B cell (primary cell): ENCODE data around the gene ASB7. TPM values are rescaled to one million over a fixed set of nuclear protein-coding genes. Genes with fewer than 3 reads are reported as not detected.

Experiments used
- ATAC-seq: fragments of 200-7000 bp; cut with Tn5 transposase; one replicate; pipeline ENCODE4 v1.10.0; 2021; ENCODE audit warnings: low read depth, mild to moderate bottlenecking, moderate number of reproducible peaks, moderate library complexity
- CTCF ChIA-PET: fragments of 350-600 bp; sonication (Branson Sonifier 250); formaldehyde crosslinking; loops from one replicate; lab custom pipeline; 2021; ENCODE audit warnings: antibody characterized with exemption, inconsistent platforms; lab: Charles Lee
- POLR2A ChIA-PET: fragments of 350-600 bp; sonication (Branson Sonifier 250); formaldehyde crosslinking; loops from one replicate; lab custom pipeline; 2021; ENCODE audit warnings: antibody characterized with exemption; lab: Charles Lee
- DNase-seq: peaks from one replicate; pipeline ENCODE4 v3.0.0; 2013
- H2AFZ ChIP-seq: 2 replicates; pipeline ENCODE4 v1.6.1; 2012; ENCODE audit warnings: mild to moderate bottlenecking, low read depth, low read length; ENCODE audit not compliant: insufficient read depth, poor library complexity, severe bottlenecking
- H3K27ac ChIP-seq, 2 donors: 1 replicate in 1 of 2; 2 replicates in 1 of 2; pipeline ENCODE4 v1.5.1; 2012 to 2013; ENCODE audit warnings: low read length in 2 of 2, mild to moderate bottlenecking in 2 of 2, moderate library complexity in 1 of 2
- H3K27me3 ChIP-seq, 4 experiments: fragments of 200-600 bp in 1 of 4; sonication (generic) in 1 of 4; replicated peaks in 1 of 4; 1 replicate in 2 of 4; 2 replicates in 2 of 4; pipeline versions ENCODE4 v1.6.1 to v1.7.0; 2013 to 2016; ENCODE audit warnings: low read length in 3 of 4, mild to moderate bottlenecking in 2 of 4, mixed read lengths in 1 of 4, moderate library complexity in 1 of 4; ENCODE audit not compliant: insufficient read depth in 4 of 4, control insufficient read depth in 3 of 4; ENCODE audit errors: control extremely low read depth in 1 of 4
- H3K36me3 ChIP-seq, 2 experiments: replicated peaks in 1 of 2; 1 replicate in 1 of 2; 2 replicates in 1 of 2; pipeline versions ENCODE4 v1.6.1 to v1.7.1; 2013; ENCODE audit warnings: low read length in 1 of 2; ENCODE audit not compliant: insufficient read depth in 2 of 2, control insufficient read depth in 1 of 2; ENCODE audit errors: control extremely low read depth in 1 of 2, extremely low read depth in 1 of 2
- H3K4me1 ChIP-seq, 2 donors: fragments of 200-600 bp in 1 of 2; sonication (generic) in 1 of 2; 1 replicate in 1 of 2; 2 replicates in 1 of 2; pipeline versions ENCODE4 v1.5.1 to v1.6.1; 2013 to 2017; ENCODE audit warnings: low read length in 2 of 2; ENCODE audit not compliant: control insufficient read depth in 2 of 2, insufficient read depth in 2 of 2
- H3K4me2 ChIP-seq: replicated peaks from 2 replicates; pipeline ENCODE3; 2012; ENCODE audit warnings: mild to moderate bottlenecking, low read depth, low read length; ENCODE audit not compliant: poor library complexity, severe bottlenecking
- H3K4me3 ChIP-seq, 5 experiments: fragments of 200-600 bp in 1 of 5; sonication (generic) in 1 of 5; 1 replicate in 3 of 5; 2 replicates in 2 of 5; pipeline versions ENCODE4 v1.5.1 to v1.7.0; 2011 to 2016; ENCODE audit warnings: low read length in 4 of 5, mild to moderate bottlenecking in 4 of 5, low read depth in 2 of 5, control low read depth in 1 of 5, moderate library complexity in 1 of 5; ENCODE audit not compliant: insufficient read depth in 1 of 5; ENCODE audit errors: control extremely low read depth in 1 of 5, extremely low read depth in 1 of 5
- H3K79me2 ChIP-seq: fragments of 200-600 bp; sonication (generic); one replicate; pipeline ENCODE4 v1.6.0; 2016; ENCODE audit warnings: low read length; ENCODE audit not compliant: control insufficient read depth, insufficient read depth
- H3K9ac ChIP-seq: fragments of 200-600 bp; sonication (generic); 2 replicates; pipeline ENCODE4 v1.6.1; 2017; ENCODE audit warnings: mild to moderate bottlenecking, low read length, moderate library complexity
- H3K9me3 ChIP-seq, 3 donors: one replicate each; pipeline versions ENCODE4 v1.6.1 to v1.7.1; 2013; ENCODE audit warnings: low read length in 2 of 3; ENCODE audit not compliant: control insufficient read depth in 2 of 3, insufficient read depth in 1 of 3; ENCODE audit errors: control extremely low read depth in 1 of 3
- H4K20me1 ChIP-seq: 2 replicates; pipeline ENCODE4 v1.6.0; 2012; ENCODE audit warnings: mild to moderate bottlenecking, low read length; ENCODE audit not compliant: insufficient read depth, control insufficient read depth, poor library complexity, severe bottlenecking
- H3K27ac Mint-ChIP-seq: one replicate; pipeline ENCODE4 v1.8.0; 2021; ENCODE audit warnings: mixed read lengths
- H3K27me3 Mint-ChIP-seq: one replicate; pipeline ENCODE4 v1.8.0; 2021; ENCODE audit warnings: mixed read lengths
- H3K4me1 Mint-ChIP-seq: one replicate; pipeline ENCODE4 v1.8.0; 2021; ENCODE audit warnings: mixed read lengths
- H3K4me3 Mint-ChIP-seq: one replicate; pipeline ENCODE4 v1.8.0; 2021; ENCODE audit warnings: mixed read lengths
- H3K9me3 Mint-ChIP-seq: one replicate; pipeline ENCODE4 v1.8.0; 2022; ENCODE audit warnings: mixed read lengths; ENCODE audit not compliant: insufficient read depth
- EZH2 ChIP-seq: IDR thresholded peaks from 2 replicates; pipeline ENCODE4 v1.6.1; 2012; ENCODE audit warnings: borderline replicate concordance, low read depth, mild to moderate bottlenecking, moderate library complexity, low read length; ENCODE audit not compliant: insufficient read depth, poor library complexity, severe bottlenecking
- WGBS: methylation state at CpG from one replicate; pipeline ENCODE4 v1.1.5; 2013; ENCODE audit warnings: missing lambda C conversion rate; ENCODE audit not compliant: insufficient coverage; 5-methylcytosine and 5-hydroxymethylcytosine counted together
- intact Hi-C: fragments of 100-400 bp; cut with micrococcal nuclease; formaldehyde crosslinking; loops from one replicate; pipeline ENCODE4 v1.10.0; 2022
- polyA plus RNA-seq: library from polyadenylated mRNA; depleted of rRNA; stranded (reverse); fragments of >200 nt; gene quantifications from 2 replicates; pipeline ENCODE4 v1.2.3, GENCODE V29; 2012
- total RNA-seq, 2 donors: library from RNA; stranded (reverse); fragments of 120-200 nt in 1 of 2; gene quantifications; 1 replicate in 1 of 2; 2 replicates in 1 of 2; pipeline versions ENCODE4 v1.2.3 to v1.2.4, GENCODE V29; 2013 to 2022
- TF ChIP-seq, protein P1 (sequence below): fragments of 200-600 bp; IDR thresholded peaks from one replicate; pipeline ENCODE4 v1.8.0; 2022; ENCODE audit warnings: antibody characterized with exemption, mild to moderate bottlenecking

The ASB7 gene
- total and polyA plus RNA-seq, 2 donors (not counting 1 experiment from before 2014, with no cell fraction given), result 12.1 to 25.0 TPM

DNA sequence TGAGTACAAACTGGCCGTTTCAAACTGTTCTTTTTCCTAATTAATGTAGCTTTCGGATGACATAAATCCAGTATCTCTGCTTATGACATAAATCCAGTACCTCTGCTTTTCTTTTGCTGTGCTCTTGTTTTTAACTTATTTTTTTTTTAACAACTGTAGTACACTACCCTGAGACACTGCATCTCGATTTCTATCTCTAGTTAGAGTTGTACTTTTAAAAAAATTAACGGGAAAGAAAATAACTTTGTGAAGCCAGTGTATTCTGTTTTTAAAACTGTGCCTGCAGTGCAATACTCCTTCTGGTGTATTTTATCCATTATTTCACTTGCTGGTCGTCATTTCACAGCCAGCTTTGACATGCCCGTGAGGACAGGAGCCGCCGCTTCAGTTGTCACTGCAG is 46.6 kb downstream of the ASB7 start:
- Histone ChIP-seq H3K79me2 (no peaks in the 10 kb centered on the region), H3K4me3 (no peak overlapping the region), H2AFZ (no peak overlapping the region), H3K36me3 (peaks cover 4 to 9% of the 10 kb centered on the region in 2 experiments), H3K4me1 (no peaks in the 10 kb centered on the region), H3K9me3 (no peaks in the 10 kb centered on the region), H3K4me2 (no peak overlapping the region), H4K20me1 (peaks cover 15% of the 10 kb centered on the region), H3K27me3 (no peaks in the 10 kb centered on the region), H3K9ac (no peak overlapping the region), H3K27ac (no peak overlapping the region)
- Mint-ChIP-seq H3K4me1 (peaks cover 8% of the 10 kb centered on the region), H3K27ac (no peak overlapping the region), H3K9me3 (no peaks in the 10 kb centered on the region), H3K4me3 (no peak overlapping the region), H3K27me3 (no peaks in the 10 kb centered on the region)
- ChIA-PET CTCF (no interaction called here), POLR2A (no interaction called here)
- ATAC-seq (no peak), DNase-seq (no peak)
- WGBS, result 97% methylated on average over 5 of the region's 8 CpGs
- TF ChIP-seq EZH2, result no peak
- TF ChIP-seq, protein P1, sequence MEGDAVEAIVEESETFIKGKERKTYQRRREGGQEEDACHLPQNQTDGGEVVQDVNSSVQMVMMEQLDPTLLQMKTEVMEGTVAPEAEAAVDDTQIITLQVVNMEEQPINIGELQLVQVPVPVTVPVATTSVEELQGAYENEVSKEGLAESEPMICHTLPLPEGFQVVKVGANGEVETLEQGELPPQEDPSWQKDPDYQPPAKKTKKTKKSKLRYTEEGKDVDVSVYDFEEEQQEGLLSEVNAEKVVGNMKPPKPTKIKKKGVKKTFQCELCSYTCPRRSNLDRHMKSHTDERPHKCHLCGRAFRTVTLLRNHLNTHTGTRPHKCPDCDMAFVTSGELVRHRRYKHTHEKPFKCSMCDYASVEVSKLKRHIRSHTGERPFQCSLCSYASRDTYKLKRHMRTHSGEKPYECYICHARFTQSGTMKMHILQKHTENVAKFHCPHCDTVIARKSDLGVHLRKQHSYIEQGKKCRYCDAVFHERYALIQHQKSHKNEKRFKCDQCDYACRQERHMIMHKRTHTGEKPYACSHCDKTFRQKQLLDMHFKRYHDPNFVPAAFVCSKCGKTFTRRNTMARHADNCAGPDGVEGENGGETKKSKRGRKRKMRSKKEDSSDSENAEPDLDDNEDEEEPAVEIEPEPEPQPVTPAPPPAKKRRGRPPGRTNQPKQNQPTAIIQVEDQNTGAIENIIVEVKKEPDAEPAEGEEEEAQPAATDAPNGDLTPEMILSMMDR, result no peak
- intact Hi-C loops, result no loop called here

- peaks cover 7% of the 10 kb centered on the region for H3K4me1 Mint-ChIP-seq
Observed at GRCh38 chr15:100650685-100651084, 48.3 kb downstream of the ASB7 start.

More at GRCh38 chr15:100650685-100651084, 48.3 kb downstream of the ASB7 start:
- H3K27ac Mint-ChIP-seq, result no peak overlapping the region
- no peak for TF ChIP-seq EZH2
- TF ChIP-seq, protein P1, result no peak
- no CpG with 5 or more reads among the region's 1 CpG for WGBS
- Histone ChIP-seq H3K4me1 (no peaks in the 10 kb centered on the region), H4K20me1 (peaks cover 5% of the 10 kb centered on the region), H3K79me2 (no peaks in the 10 kb centered on the region), H3K27ac (no peak overlapping the region), H3K4me3 (no peak overlapping the region), H3K27me3 (no peaks in the 10 kb centered on the region), H3K9ac (no peak overlapping the region), H3K4me2 (no peak overlapping the region), H3K9me3 (no peaks in the 10 kb centered on the region), H2AFZ (no peak overlapping the region), H3K36me3 (peaks cover 4 to 9% of the 10 kb centered on the region in 2 experiments)
- H3K4me3 Mint-ChIP-seq, result no peak overlapping the region
- ATAC-seq (no peak), DNase-seq (no peak)
- ChIA-PET POLR2A (no interaction called here), CTCF (interaction anchor here (1.0 kb wide), 1 partner anchor 722 kb away, joined by 4 read pairs; no protein-coding TSS in a partner anchor)
- no peaks in the 10 kb centered on the region for H3K27me3 Mint-ChIP-seq
- intact Hi-C loops, result no loop called here
- no peaks in the 10 kb centered on the region for H3K9me3 Mint-ChIP-seq
